ENCODE measurements around the gene FAM168A. TPM values are rescaled to one million over a fixed set of nuclear protein-coding genes. Genes with fewer than 3 reads are reported as not detected.
A peak's percentile ranks its signal among the peaks of the same experiment; 100 is the strongest.

Gene FAM168A
- total RNA-seq, 2 experiments from 2014 or later, result 10.1 to 23.7 TPM

DNA sequence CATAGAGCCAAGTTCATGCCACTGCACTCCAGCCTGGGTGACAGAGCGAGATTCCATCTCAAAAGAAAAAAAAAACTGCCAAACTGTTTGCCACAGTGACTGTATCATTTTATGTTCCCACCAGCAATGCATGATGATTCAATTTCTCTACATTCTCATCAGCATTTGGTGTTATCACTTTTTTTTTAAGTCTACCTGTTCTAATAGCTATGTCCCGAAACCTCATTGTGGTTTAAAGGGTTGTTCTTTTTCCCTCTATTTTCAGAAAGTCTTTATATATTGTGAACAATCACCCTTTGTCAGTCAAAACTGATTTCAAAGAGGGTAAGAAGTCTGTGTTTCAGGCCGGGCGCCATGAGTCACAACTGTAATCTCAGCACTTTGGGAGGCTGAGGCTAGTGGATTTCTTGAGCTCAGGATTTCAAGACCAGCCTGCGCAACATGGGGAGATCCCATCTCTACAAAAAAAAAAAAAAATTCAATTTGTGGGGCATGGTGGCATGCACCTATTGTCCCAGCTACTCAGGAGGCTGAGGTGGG is 14.8 kb upstream of the FAM168A start:
- Histone ChIP-seq H3K27ac (ENCODE audit: low read depth, low read length, poor library complexity, severe bottlenecking) (no peak overlapping the region), H2AFZ (ENCODE audit: low read length) (no peak overlapping the region), H3K36me3 (ENCODE audit: insufficient read depth, low read length) (no peaks in the 10 kb centered on the region), H3K4me1 (ENCODE audit: insufficient read depth, low read length, poor library complexity, severe bottlenecking) (no peaks in the 10 kb centered on the region), H3K4me2 (ENCODE audit: low read length) (no peak overlapping the region), H3K79me2 (ENCODE audit: insufficient read depth, low read depth, low read length) (no peaks in the 10 kb centered on the region), H3K9me2 (ENCODE audit: insufficient read depth, low read length) (no peaks in the 10 kb centered on the region), H3K9me3 (ENCODE audit: low read length) (no peaks in the 10 kb centered on the region), H3K4me3 (ENCODE audit: low read depth, low read length, poor library complexity, severe bottlenecking) (no peak overlapping the region), H4K20me1 (ENCODE audit: insufficient read depth, low read length) (no peaks in the 10 kb centered on the region)
- no peak for DNase-seq (ENCODE audit: low spot score)
- intact Hi-C loops (cut with micrococcal nuclease; ENCODE audit: unreplicated experiment), result no loop called here
- POLR2A ChIA-PET, result interaction anchor here (0.7 to 1.3 kb wide), 5 partner anchors 19 to 716 kb away, joined by 3 to 5 read pairs (median 3); no protein-coding TSS in a partner anchor
- no TSS peak for BruUV-seq (replicated peaks)
- CTCF ChIA-PET (ENCODE audit: unreplicated experiment), result interaction anchor here (0.6 kb wide), 1 partner anchor 497 kb away, joined by 3 read pairs; no protein-coding TSS in a partner anchor
- TF ChIP-seq EZH2phosphoT487 (IDR thresholded peaks at IDR 0.05; ENCODE audit: borderline replicate concordance, low read depth, low read length), result no peak
- TF ChIP-seq, protein P1, sequence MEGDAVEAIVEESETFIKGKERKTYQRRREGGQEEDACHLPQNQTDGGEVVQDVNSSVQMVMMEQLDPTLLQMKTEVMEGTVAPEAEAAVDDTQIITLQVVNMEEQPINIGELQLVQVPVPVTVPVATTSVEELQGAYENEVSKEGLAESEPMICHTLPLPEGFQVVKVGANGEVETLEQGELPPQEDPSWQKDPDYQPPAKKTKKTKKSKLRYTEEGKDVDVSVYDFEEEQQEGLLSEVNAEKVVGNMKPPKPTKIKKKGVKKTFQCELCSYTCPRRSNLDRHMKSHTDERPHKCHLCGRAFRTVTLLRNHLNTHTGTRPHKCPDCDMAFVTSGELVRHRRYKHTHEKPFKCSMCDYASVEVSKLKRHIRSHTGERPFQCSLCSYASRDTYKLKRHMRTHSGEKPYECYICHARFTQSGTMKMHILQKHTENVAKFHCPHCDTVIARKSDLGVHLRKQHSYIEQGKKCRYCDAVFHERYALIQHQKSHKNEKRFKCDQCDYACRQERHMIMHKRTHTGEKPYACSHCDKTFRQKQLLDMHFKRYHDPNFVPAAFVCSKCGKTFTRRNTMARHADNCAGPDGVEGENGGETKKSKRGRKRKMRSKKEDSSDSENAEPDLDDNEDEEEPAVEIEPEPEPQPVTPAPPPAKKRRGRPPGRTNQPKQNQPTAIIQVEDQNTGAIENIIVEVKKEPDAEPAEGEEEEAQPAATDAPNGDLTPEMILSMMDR (conservative IDR thresholded peaks at IDR 0.05; ENCODE audit: low read length), result no peak

DNA sequence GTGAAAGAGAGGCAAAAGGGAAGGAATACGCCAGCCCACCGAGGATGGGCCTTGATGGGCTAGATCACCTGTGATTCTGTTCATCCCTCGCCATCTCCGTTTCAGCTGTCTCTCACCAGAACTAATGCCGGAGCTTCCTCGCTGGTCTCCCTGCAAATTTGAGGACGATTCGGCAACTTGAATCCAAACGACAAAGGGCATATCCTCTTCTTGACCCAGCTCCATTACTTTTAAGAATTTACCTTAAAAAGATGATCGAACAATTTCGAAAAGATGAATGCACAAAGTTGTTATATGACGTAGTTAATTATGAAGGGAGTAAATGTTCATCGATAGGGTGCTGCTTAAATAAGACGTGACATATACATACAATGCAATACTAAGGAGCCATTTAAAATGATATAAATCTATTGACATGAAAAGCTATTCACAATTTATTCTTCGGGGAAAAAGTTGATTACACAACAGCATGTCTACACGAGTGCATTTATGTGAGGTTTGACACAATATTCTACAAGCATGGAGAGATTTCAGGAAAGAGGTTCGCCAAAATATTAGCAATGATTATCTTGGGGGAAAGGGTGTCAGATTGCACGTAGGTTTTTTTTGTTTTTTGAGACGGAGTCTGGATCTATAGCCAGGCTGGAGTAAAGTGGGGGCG is 937 bp upstream of the FAM168A start:
- peak overlapping the region; percentile 72 for H3K27ac ChIP-seq (ENCODE audit: low read depth, low read length, poor library complexity, severe bottlenecking)

More for the DNA sequence above, 937 bp upstream of the FAM168A start:
- H3K9me2 ChIP-seq (ENCODE audit: insufficient read depth, low read length), result no peaks in the 10 kb centered on the region
- no peaks in the 10 kb centered on the region; the same call in 1 of the 2 replicates for H4K20me1 ChIP-seq (ENCODE audit: insufficient read depth, low read length)
- no peaks in the 10 kb centered on the region for H3K9me3 ChIP-seq (ENCODE audit: low read length)
- no peak for DNase-seq (ENCODE audit: low spot score)
- peaks cover 29% of the 10 kb centered on the region for H3K4me1 ChIP-seq (ENCODE audit: insufficient read depth, low read length, poor library complexity, severe bottlenecking)
- H3K4me2 ChIP-seq (ENCODE audit: low read length), result peak overlapping the region; percentile 96
- peak overlapping the region; percentile 79 for H3K4me3 ChIP-seq (ENCODE audit: low read depth, low read length, poor library complexity, severe bottlenecking)
- TSS peak; percentile 98 for BruUV-seq (replicated peaks)
- peak overlapping the region; percentile 98 for H2AFZ ChIP-seq (ENCODE audit: low read length)
- TF ChIP-seq, protein P1 (conservative IDR thresholded peaks at IDR 0.05; ENCODE audit: low read length), result no peak
- no peak for TF ChIP-seq EZH2phosphoT487 (IDR thresholded peaks at IDR 0.05; ENCODE audit: borderline replicate concordance, low read depth, low read length)
- POLR2A ChIA-PET, result interaction anchor here (0.6 to 1.8 kb wide), 9 partner anchors 9 to 165 kb away, joined by 3 to 10 read pairs (median 4); no protein-coding TSS in a partner anchor
- CTCF ChIA-PET (ENCODE audit: unreplicated experiment), result interaction anchor here (0.7 kb wide), 1 partner anchor 228 kb away, joined by 3 read pairs; no protein-coding TSS in a partner anchor
- intact Hi-C loops (cut with micrococcal nuclease; ENCODE audit: unreplicated experiment), result no loop called here
- H3K36me3 ChIP-seq (ENCODE audit: insufficient read depth, low read length), result no peaks in the 10 kb centered on the region
- peaks cover 29% of the 10 kb centered on the region; the same call in 1 of the 2 replicates for H3K79me2 ChIP-seq (ENCODE audit: insufficient read depth, low read depth, low read length)
